Mesothelial cell of epicardium (in vitro differentiated cells): ENCODE measurements around the gene ACOXL. TPM values are rescaled to one million over a fixed set of nuclear protein-coding genes. Genes with fewer than 3 reads are reported as not detected.
"Not testable (repeated sequence)": the region's sequence is repeated elsewhere in the genome, so short reads cannot be mapped to it uniquely, and the experiment has no call there.

ENCODE experiments used
- DNase-seq, 2 experiments: peaks; one replicate each; pipeline ENCODE4 v3.0.0; 2021; ENCODE audit warnings: low spot score in 2 of 2; ENCODE audit not compliant: unreplicated experiment in 2 of 2
- H3K27ac Mint-ChIP-seq: 2 replicates; pipeline ENCODE4 v1.8.0; 2021; ENCODE audit warnings: mixed read lengths
- H3K27me3 Mint-ChIP-seq: 2 replicates; pipeline ENCODE4 v1.8.0; 2021; ENCODE audit warnings: low read depth, mixed read lengths
- H3K36me3 Mint-ChIP-seq: 2 replicates; pipeline ENCODE4 v1.8.0; 2021; ENCODE audit warnings: mixed read lengths
- H3K4me1 Mint-ChIP-seq: 2 replicates; pipeline ENCODE4 v1.8.0; 2021; ENCODE audit warnings: mixed read lengths
- H3K4me3 Mint-ChIP-seq: 2 replicates; pipeline ENCODE4 v1.8.0; 2021; ENCODE audit warnings: mild to moderate bottlenecking, moderate library complexity, mixed read lengths
- H3K9me3 Mint-ChIP-seq: 2 replicates; pipeline ENCODE4 v1.8.0; 2021; ENCODE audit warnings: mixed read lengths
- total RNA-seq: library from RNA; stranded (reverse); gene quantifications from 3 replicates; pipeline ENCODE4 v1.2.1, GENCODE V29; 2021
- TF ChIP-seq, protein P1 (sequence below): fragments of 200-600 bp; sonication (generic); IDR thresholded peaks from one replicate; pipeline ENCODE4 v1.5.0; 2021; ENCODE audit warnings: antibody characterized with exemption; ENCODE audit not compliant: unreplicated experiment

The ACOXL gene
- total RNA-seq, 1 donor from 2014 or later: 0.20 TPM

DNA sequence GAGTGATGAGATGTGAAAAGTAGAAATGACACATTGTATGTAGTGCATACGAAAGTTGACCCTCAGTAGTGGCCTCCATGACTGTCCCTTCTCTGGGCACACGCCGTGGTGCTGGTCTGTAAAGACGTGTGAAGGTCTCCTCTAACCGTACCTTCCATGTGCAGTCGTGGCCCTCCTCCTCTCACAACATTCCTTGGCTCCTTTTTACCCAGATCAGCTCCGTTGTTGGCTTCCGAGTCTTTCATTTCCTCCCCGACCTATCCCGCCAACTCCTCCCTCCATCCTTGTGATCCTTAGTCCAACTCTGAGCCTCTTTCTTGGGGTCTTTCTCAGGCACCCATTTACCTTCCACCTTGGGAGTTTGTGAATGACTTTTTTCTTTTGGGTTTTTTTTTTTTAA, 227.9 kb downstream of the ACOXL start:
- Mint-ChIP-seq H3K27ac (no peak overlapping the region), H3K4me3 (no peak overlapping the region), H3K36me3 (no peaks in the 10 kb centered on the region), H3K27me3 (peaks cover 4% of the 10 kb centered on the region), H3K9me3 (peaks cover 5% of the 10 kb centered on the region), H3K4me1 (peaks cover 20% of the 10 kb centered on the region)
- no peak for DNase-seq
- TF ChIP-seq, protein P1, sequence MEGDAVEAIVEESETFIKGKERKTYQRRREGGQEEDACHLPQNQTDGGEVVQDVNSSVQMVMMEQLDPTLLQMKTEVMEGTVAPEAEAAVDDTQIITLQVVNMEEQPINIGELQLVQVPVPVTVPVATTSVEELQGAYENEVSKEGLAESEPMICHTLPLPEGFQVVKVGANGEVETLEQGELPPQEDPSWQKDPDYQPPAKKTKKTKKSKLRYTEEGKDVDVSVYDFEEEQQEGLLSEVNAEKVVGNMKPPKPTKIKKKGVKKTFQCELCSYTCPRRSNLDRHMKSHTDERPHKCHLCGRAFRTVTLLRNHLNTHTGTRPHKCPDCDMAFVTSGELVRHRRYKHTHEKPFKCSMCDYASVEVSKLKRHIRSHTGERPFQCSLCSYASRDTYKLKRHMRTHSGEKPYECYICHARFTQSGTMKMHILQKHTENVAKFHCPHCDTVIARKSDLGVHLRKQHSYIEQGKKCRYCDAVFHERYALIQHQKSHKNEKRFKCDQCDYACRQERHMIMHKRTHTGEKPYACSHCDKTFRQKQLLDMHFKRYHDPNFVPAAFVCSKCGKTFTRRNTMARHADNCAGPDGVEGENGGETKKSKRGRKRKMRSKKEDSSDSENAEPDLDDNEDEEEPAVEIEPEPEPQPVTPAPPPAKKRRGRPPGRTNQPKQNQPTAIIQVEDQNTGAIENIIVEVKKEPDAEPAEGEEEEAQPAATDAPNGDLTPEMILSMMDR: no peak

DNA sequence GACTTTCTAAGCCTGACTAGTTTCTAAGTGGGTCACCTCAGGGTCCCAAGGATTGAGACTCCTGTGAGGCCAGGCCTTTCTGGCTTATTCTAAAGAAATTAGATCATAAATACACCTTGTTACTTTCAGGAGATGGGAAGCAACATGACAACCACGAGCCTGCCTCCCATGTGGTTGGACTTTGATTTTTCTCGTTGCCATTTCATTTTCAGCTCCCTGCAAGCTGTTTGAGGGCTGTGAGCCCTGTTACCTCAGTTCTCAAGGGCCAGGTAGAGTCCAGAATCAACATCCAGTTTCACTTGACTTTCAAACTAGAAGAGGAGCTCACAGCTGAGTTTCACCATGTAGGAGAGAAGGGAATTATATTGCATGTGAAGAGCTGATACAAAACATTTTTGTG, 228.6 kb downstream of the ACOXL start:
- Mint-ChIP-seq H3K4me3 (no peak overlapping the region), H3K27ac (no peak overlapping the region), H3K4me1 (peaks cover 16% of the 10 kb centered on the region), H3K27me3 (peaks cover 4% of the 10 kb centered on the region), H3K9me3 (peaks cover 5% of the 10 kb centered on the region), H3K36me3 (no peaks in the 10 kb centered on the region)
- TF ChIP-seq, protein P1: no peak
- DNase-seq: no peak

DNA sequence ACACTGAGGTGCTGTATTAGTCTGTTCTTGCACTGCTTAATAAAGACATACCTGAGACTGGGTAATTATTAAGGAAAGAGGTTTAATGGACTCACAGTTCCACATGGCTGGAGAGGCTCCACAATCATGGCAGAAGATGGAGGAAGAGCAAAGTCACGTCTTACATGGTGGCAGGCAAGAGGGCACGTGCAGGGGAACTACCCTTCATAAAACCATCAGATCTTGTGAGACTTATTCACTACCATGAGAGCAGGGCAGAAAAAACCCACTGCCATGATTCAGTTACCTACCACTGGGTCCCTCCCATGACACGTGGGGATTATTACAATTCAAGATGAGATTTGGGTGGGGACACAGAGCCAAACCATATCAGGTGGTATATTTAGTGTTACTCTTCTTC, 229.3 kb downstream of the ACOXL start:
- H3K4me3 Mint-ChIP-seq: not testable (repeated sequence)

DNA sequence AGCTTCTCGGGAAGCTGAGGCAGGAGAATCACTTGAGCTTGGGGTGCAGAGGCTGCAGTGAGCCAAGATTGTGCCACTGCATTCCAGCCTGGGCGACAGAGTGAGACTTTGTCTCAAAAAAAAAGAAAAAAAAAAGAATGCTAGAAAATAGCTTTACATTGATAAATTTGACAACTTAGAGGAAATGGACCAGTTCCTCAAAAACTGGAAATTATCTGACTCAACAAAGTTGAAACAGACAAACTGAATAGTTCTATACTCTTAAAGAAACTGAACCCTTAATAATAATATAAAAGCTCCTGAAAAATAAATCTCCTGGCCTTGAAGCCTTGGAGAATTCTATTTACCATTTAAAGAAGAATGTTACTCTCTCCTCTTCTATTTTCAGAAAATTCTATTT, 237.3 kb downstream of the ACOXL start:
- Mint-ChIP-seq H3K4me3 (no peak overlapping the region), H3K9me3 (peaks cover 15% of the 10 kb centered on the region), H3K27ac (no peak overlapping the region), H3K4me1 (no peaks in the 10 kb centered on the region), H3K36me3 (no peaks in the 10 kb centered on the region), H3K27me3 (peaks cover 9% of the 10 kb centered on the region)
- DNase-seq: no peak
- TF ChIP-seq, protein P1: no peak

More for the DNA sequence above, 229.3 kb downstream of the ACOXL start:
- DNase-seq, H3K27ac Mint-ChIP-seq, H3K36me3 Mint-ChIP-seq, H3K27me3 Mint-ChIP-seq, H3K9me3 Mint-ChIP-seq: not testable (repeated sequence)
- H3K4me1 Mint-ChIP-seq: peaks cover 16% of the 10 kb centered on the region

DNA sequence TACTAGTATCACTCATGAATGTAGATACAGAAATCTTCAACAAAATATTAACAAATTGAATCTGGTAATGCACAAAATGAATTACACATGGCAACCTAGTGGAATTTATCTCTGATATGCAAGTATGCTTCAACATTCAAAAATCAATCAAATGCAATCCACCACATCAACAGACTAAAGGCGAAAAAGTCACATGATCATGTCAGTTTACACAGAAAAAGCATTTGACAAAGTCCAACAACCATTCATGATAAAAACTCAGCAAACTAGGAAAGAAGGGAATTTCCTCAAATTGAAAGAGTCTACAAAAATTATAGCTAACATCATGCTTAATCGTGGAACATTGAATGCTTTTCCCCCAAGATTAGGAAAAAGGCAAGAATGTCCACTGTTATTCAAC, 237.8 kb downstream of the ACOXL start:
- DNase-seq: no peak
- TF ChIP-seq, protein P1: no peak
- H3K4me3 Mint-ChIP-seq: no peak overlapping the region
- H3K27ac Mint-ChIP-seq: no peak overlapping the region
- H3K36me3 Mint-ChIP-seq: no peaks in the 10 kb centered on the region
- peaks cover 11% of the 10 kb centered on the region for H3K27me3 Mint-ChIP-seq
- H3K9me3 Mint-ChIP-seq: peaks cover 10% of the 10 kb centered on the region
- H3K4me1 Mint-ChIP-seq: no peaks in the 10 kb centered on the region

DNA sequence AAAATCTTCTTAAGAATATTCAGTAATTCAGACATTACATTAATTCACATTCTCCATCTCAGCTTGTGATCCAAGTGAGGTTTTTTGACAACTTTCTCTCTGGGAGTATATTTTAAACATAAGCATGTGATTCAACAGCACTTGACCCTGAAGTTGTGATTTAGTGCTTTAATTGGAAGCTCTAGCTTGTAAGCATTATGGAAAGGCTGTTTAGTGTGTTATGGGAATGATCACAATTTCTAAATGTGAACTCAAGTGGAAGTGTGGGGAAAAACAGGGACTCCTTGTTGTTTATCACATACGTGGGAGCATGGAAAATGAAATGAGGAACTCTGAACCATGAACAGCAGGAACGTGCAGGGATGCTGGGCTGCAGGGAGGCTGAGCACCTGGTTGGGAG, 239.4 kb downstream of the ACOXL start:
- TF ChIP-seq, protein P1: no peak
- Mint-ChIP-seq H3K27ac (no peak overlapping the region), H3K27me3 (peaks cover 15% of the 10 kb centered on the region), H3K4me1 (no peaks in the 10 kb centered on the region), H3K36me3 (no peaks in the 10 kb centered on the region), H3K4me3 (no peak overlapping the region), H3K9me3 (peaks cover 10% of the 10 kb centered on the region)
- no peak for DNase-seq
